Left lung (tissue), 14 donors: ENCODE measurements around the gene ZIM2. TPM values are rescaled to one million over a fixed set of nuclear protein-coding genes. Genes with fewer than 3 reads are reported as not detected.

Experiments used
- ATAC-seq: fragments of 200-7000 bp; cut with Tn5 transposase; one replicate; pipeline ENCODE4 v1.9.1; 2020; ENCODE audit warnings: moderate library complexity
- DNase-seq, 4 donors: peaks; one replicate each; pipeline ENCODE4 v3.0.0-alpha.2; 2013 to 2020
- H3K27ac ChIP-seq, 2 donors: fragments of 200-600 bp; sonication (generic) in 1 of 2; one replicate each; pipeline versions ENCODE4 v1.5.0 to v1.8.0; 2020 to 2021
- H3K27me3 ChIP-seq, 2 donors: fragments of 200-600 bp; sonication (generic) in 1 of 2; one replicate each; pipeline versions ENCODE4 v1.5.0 to v1.8.0; 2020 to 2021
- H3K36me3 ChIP-seq, 2 donors: fragments of 200-600 bp; sonication (generic) in 1 of 2; one replicate each; pipeline versions ENCODE4 v1.5.0 to v1.8.0; 2020 to 2021
- H3K4me1 ChIP-seq, 2 donors: fragments of 200-600 bp; one replicate each; pipeline ENCODE4 v1.8.0; 2021
- H3K4me3 ChIP-seq, 2 donors: fragments of 200-600 bp; sonication (generic) in 1 of 2; one replicate each; pipeline versions ENCODE4 v1.5.0 to v1.8.0; 2020 to 2021; ENCODE audit warnings: mild to moderate bottlenecking in 1 of 2
- H3K9me3 ChIP-seq, 2 donors: fragments of 200-600 bp; sonication (generic) in 1 of 2; one replicate each; pipeline versions ENCODE4 v1.5.0 to v1.8.0; 2020 to 2021
- CTCF ChIP-seq, 2 donors: fragments of 200-600 bp; sonication (generic) in 1 of 2; IDR thresholded peaks; one replicate each; pipeline versions ENCODE4 v1.5.0 to v1.8.0; 2021; ENCODE audit warnings: antibody characterized with exemption in 2 of 2
- intact Hi-C, 2 donors: fragments of 100-400 bp; cut with DNase I; formaldehyde crosslinking; loops; one replicate each; pipeline versions ENCODE4 v1.11.2 to v1.14.2; 2022
- long read RNA-seq, 12 donors: library from polyadenylated mRNA in 2 of 12; unstranded in 2 of 12; transcript quantifications; one replicate each; pipeline ENCODE4 v2.0.0 and lab custom pipeline, GENCODE V29; 2019 to 2026
- polyA plus RNA-seq, 6 donors: library from polyadenylated mRNA; unstranded; fragments of 120-200 nt; gene quantifications; one replicate each; pipeline ENCODE4 v1.2.1, GENCODE V29; 2013; ENCODE audit not compliant: insufficient read length in 6 of 6
- total RNA-seq, 2 donors: library from RNA; stranded (reverse); fragmentation: NEBNext Ultra II Directional; extraction: Animal tissue kit (Norgen Biotek cat#: 25700); gene quantifications; one replicate each; pipeline ENCODE4 v1.2.1, GENCODE V29; 2021
- donor health status: DM: no; HTN: yes; CAD: no.
- donor health status: DM: no; HTN: no; CAD: no.

The ZIM2 gene
- total RNA-seq = under 1 TPM; 0.12 to 0.45 TPM
- polyA plus RNA-seq = 1 to 10 TPM; 1.6 to 2.9 (median 1.9) TPM
- long read RNA-seq, donor 1 = 0 reads
- long read RNA-seq, donor 2 = 0 reads
- long read RNA-seq, donor 3 = 0 reads
- long read RNA-seq, donor 4 = 0 reads
- long read RNA-seq, donor 5 = 0 reads
- long read RNA-seq, donor 6 = 0 reads
- long read RNA-seq, donor 7 = 0 reads
- long read RNA-seq, donor 8 = 0 reads
- long read RNA-seq, donor 9 = 0 reads
- long read RNA-seq, donor 10 = 0 reads
- long read RNA-seq, donor 11 = 0 reads
- long read RNA-seq, donor 12 = 0 reads

DNA sequence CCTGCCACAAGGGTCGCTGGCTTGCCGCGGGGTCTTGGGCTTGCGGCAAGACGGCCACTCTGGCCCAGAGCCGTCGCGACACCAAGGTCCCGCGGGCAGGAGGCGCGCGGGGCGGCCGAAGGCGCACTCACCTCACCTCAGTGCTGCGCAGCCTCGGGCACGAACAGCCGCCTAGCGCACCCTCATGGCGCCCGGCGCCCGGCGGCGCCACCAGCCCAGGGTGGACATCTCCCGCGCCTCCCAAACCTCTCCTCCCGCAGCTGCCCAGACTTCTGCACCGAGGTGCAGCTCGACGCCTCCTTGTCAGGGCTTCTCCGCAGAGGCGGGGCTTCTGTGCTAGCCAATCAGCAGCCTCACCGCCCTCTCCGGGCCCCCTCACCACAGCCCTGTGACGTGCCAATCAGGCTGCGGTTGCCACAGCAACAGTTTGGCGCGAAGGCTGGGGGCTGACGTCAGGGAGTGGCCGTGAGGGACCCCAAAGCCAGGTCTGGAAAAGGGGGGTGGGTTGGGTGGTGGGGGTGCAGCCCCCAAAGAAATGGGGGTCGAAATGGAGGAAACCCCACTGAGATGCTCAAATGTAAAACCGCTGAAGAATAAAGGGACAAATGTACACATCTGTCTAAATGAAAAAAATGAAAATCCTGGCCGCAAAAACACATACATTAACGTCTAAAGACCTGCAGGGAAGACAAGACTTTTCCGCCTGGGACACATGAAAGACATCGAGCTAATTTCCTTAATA lies at the start of gene ZIM2, which contains the start of gene PEG3:
TSS of gene ZIM2 (minus strand) at position 276 of the 742 bp plus-strand sequence. CDS start 16,449 bp downstream, outside the sequence.
TSS of gene PEG3 (minus strand) at position 276 of the 742 bp plus-strand sequence. CDS start 16,071 bp downstream, outside the sequence.
- no peak for ATAC-seq
- Histone ChIP-seq H3K27me3 (peaks cover 0 to 51% of the 10 kb centered on the region in 2 donors), H3K4me3 (peak within 1 kb of the TSS; percentile 22 to 33), H3K4me1 (no peaks in the 10 kb centered on the region), H3K27ac (peak within 1 kb of the TSS; percentile 48 to 53), H3K36me3 (no peaks in the 10 kb centered on the region), H3K9me3 (peaks cover 0 to 51% of the 10 kb centered on the region in 2 donors)
- TF ChIP-seq CTCF (IDR thresholded peaks at IDR 0.05) = no peak
- intact Hi-C loops = no loop called here
- DNase-seq = peak; percentile 27 to 82 (median 58)

DNA sequence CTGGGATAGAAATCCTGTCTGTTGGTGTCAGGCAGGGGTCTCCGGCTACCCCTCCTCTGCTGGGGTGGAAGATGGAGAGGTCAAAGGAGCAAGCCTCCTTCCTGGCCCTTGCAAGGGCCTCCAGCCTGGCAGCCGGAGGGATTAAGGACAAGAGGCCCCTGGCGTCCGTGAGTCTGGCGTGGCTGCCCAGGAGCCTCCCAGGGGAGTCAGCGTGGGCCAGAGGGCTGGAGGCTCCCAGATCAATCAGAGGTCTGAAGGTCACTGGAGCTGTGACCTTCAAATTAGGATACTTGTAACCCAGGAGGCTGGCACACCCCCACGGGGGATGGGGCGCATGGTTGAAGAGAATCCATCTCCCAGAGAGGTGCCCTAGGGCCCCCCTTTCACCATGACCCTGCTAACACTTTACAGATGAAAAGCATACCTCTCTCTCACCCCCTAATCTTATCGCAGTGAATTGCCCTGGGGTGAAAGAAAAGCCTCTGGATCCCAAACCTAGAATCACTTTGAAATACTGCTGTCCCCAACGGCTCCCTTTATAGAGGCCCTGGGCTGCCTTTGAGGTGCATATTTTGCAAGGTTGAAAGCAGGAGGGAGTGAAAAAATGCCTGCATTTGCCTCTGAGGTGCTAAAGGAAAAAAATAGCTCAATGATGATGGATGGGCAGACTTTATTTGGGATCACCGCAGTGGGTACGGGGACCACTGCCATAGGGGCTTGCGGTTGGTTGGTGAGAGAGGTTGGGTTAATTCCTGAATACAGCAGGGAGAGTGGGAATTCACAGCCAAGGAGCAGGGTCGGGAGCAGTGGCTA lies 44.9 kb upstream of the ZIM2 start:
- Histone ChIP-seq H3K4me1 (no peaks in the 10 kb centered on the region), H3K27ac (no peak overlapping the region), H3K9me3 (peaks cover 0 to 59% of the 10 kb centered on the region in 2 donors), H3K27me3 (peaks cover 0 to 30% of the 10 kb centered on the region in 2 donors), H3K4me3 (no peak overlapping the region), H3K36me3 (no peaks in the 10 kb centered on the region)
- intact Hi-C loops = no loop called here
- no peak for ATAC-seq
- no peak for DNase-seq
- no peak for TF ChIP-seq CTCF (IDR thresholded peaks at IDR 0.05)

GRCh38 chr19:56884441-56884840 lies 43.9 kb upstream of the ZIM2 start:
- intact Hi-C loops = no loop called here
- Histone ChIP-seq H3K9me3 (peaks cover 0 to 63% of the 10 kb centered on the region in 2 donors), H3K4me1 (no peaks in the 10 kb centered on the region), H3K4me3 (no peak overlapping the region), H3K27ac (no peak overlapping the region), H3K27me3 (peaks cover 0 to 30% of the 10 kb centered on the region in 2 donors), H3K36me3 (no peaks in the 10 kb centered on the region)
- ATAC-seq = no peak
- no peak for DNase-seq
- no peak for TF ChIP-seq CTCF (IDR thresholded peaks at IDR 0.05)

GRCh38 chr19:56880592-56881190 lies 40.2 kb upstream of the ZIM2 start:
- no peak for TF ChIP-seq CTCF (IDR thresholded peaks at IDR 0.05)
- H3K27ac ChIP-seq = no peak overlapping the region
- no peak overlapping the region for H3K4me3 ChIP-seq
- DNase-seq (no peak), ATAC-seq (no peak)
- H3K27me3 ChIP-seq = peaks cover 0 to 18% of the 10 kb centered on the region in 2 donors
- no peaks in the 10 kb centered on the region for H3K36me3 ChIP-seq
- intact Hi-C loops = no loop called here
- H3K9me3 ChIP-seq = peaks cover 0 to 74% of the 10 kb centered on the region in 2 donors
- H3K4me1 ChIP-seq = no peaks in the 10 kb centered on the region
